Measurements from ENCODE around the gene KLRF1.
A peak's percentile ranks its signal among the peaks of the same experiment; 100 is the strongest.

The KLRF1 gene, protein sequence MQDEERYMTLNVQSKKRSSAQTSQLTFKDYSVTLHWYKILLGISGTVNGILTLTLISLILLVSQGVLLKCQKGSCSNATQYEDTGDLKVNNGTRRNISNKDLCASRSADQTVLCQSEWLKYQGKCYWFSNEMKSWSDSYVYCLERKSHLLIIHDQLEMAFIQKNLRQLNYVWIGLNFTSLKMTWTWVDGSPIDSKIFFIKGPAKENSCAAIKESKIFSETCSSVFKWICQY

DNA sequence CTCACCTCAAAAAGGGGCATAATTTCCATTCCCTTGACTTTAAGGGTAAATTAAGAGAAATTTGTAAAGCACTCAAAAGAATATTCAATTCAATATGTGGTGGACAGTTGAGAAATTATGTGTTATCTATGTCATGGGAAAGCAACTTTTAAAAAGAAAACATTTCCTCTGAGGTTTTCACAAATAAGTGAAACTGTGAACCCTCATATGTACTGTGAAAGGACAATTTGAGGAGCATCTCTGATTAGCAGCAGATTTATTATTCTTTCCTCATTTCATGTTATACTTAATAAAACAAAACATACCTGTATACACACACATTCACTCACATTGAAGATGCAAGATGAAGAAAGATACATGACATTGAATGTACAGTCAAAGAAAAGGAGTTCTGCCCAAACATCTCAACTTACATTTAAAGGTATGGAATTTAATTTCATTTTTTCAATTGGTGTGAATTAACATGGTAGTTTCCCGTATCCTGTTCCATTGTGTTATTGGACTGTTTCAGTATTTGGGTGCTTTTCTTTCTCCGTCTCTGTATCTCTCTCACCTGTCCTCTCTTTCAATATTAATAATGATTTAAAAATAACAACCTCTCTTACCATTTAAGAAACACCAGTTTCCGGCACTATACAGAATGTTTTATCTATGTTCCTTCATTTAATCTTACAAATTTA, at the start of gene KLRF1:
TSS of gene KLRF1 (plus strand) at position 273 of the 680 bp plus-strand sequence. CDS start at position 337, 64 bp downstream.
- no peak for DNase-seq (ENCODE audit: low read depth)

DNA sequence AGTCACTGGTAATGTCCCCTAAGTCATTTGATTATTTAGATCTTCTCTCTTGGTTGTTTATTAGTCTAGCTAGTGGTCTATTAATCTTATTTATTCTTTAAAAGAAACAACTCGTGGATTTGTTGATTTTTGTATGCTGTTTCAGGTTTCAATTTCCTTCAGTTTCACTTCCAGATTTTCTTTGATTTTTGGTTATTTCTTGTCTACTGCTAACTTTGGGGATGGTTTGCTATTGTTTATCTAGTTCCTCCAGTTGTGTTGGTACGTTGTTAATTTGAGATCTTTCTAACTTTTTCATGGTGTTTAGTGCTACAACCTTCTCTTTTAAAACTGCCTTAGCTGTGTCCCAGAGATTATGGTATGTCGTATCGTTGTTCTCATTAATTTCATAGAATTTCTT, 48.1 kb upstream of the KLRF1 start:
- DNase-seq (ENCODE audit: low read depth): no peak

DNA sequence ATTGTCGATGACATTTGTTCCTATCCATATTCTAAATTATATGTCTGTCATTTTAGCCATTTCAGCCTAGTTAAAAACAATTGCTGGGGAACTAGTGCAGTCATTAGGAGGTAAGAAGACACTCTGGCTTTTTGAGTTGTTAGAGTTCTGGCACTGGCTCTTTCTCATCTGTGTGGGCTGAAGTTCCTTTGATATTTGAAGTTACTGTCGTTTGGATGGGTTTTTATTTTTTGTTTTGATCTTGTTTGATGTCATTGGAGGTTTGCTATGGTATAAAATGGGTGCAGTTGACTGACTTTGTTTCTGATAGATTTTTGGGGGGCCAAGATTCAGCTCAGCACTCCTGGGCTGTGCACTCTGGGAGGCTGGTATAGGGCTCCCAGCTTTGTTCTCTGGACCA, 45.9 kb upstream of the KLRF1 start:
- no peak for DNase-seq (ENCODE audit: low read depth)

DNA sequence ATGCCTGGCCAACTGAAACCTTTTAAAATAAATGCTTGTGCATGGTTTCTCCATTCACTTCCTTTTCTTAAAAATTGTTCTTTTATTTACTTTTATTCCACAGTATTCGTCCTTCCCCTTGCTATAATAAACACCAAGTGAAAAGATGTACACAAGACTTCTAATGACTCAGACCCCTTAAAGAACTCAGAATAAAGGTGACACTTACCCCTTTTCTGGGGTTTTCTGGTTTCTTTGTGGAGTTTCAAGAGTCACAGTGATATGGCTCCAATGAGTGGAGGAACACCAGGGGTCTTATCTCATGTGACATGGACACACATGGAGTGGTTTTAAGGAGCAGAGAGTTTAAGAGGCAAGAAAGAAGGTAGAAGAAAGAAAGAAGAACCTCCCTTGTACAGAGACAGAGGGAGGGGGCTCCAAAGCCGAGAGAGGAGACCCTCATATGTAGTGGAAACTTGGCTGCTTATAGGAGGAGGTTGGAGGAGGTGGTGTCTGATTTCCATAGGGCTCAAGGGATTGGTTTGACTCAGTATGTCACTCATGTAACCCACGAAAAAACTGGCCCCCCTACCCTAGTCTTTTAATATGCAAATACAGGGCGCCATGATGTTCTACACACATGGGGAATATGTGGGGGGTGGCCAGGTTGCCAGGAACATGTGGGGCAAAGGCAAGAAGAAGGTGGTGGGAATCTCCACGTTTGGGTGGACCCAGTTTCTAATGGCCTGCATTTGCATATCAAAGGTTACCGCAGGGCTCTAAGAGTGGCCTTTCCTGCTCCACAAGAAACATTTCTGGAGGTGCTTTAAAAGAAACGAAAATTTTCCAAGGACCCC, 44.5 kb upstream of the KLRF1 start:
- no peak for DNase-seq (ENCODE audit: low read depth)

DNA sequence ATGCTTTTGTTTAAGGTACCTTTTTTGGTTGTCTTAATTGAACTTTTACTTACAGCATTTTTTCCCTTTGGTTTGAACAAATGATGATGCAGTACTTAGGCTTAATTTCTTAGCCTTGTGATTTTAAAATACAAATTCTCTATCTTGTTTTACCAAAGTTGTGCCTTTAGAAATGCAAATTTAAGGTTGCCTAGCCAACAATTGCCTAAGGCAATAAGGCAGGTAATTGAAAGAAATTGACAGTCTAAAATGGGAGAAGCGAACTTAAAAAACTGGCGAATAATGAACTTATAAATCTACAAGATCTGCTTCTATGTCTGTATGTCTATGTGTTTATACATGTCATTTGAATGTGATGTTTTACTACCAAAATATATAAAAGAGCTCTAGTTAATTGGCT, 43.0 kb upstream of the KLRF1 start:
- DNase-seq (ENCODE audit: low read depth): no peak

DNA sequence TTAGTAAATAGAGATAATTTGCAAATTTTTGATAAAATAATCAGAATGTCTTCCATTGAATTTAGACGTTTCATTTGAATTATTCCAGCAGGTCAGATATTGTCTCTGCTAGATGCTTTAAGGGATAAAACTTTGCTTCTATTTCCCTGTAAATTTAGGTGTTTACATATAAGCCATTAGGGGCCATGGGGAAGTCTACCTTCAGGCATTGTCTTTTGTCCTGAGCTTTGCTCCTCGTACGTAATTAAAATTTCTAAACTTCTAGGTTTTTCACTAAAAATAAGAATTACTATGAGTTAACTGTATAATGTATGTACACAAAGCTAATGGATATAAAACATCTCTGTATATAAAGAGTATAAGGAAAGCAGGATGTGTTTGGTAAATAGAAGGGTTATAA, 42.5 kb upstream of the KLRF1 start:
- no peak for DNase-seq (ENCODE audit: low read depth)

DNA sequence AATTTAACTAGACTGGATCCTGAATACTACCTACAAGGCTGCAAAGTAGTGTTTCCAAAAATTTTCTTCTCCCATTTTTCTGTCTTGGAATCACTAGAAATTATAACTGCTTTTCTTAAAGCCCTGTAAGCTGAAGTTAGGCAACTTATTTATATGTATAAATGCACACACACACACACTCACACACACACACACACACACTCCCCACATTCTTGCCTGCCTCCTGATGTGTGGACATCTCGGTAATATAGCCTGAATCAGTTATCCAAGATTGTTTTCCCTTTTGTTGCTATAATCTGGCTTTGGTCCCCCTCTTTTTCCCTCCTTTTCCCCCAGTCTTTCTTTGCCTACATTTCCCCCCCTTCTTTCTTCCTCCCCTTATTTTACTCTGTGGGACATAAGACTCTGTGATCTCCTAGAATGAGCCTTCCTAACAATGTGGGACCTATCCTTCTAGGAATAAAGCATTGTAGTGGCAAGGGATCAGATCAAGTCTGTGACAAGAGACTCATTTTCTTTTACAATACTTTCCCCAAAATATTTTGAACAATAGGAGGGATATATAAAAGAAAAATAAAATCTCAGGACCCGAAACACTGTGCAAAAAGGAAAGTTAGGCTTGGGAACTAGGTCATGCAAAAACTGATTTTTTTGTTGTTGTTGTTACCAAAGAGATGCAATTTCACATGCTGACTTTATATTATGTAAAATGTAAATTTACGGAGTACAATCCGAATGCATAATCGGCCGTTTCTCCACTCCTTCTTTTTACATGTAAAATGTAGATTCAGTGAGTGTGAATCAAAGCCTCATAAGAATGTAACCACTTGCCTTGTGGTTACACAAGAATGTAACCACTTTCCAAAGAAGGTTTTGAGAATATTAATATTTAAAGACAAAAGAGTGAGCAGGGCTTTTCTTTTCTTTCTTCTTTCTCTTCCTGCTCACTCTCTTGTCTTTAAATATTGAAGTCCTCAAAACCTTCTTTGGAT, 40.3 kb upstream of the KLRF1 start:
- no peak for DNase-seq (ENCODE audit: low read depth)

DNA sequence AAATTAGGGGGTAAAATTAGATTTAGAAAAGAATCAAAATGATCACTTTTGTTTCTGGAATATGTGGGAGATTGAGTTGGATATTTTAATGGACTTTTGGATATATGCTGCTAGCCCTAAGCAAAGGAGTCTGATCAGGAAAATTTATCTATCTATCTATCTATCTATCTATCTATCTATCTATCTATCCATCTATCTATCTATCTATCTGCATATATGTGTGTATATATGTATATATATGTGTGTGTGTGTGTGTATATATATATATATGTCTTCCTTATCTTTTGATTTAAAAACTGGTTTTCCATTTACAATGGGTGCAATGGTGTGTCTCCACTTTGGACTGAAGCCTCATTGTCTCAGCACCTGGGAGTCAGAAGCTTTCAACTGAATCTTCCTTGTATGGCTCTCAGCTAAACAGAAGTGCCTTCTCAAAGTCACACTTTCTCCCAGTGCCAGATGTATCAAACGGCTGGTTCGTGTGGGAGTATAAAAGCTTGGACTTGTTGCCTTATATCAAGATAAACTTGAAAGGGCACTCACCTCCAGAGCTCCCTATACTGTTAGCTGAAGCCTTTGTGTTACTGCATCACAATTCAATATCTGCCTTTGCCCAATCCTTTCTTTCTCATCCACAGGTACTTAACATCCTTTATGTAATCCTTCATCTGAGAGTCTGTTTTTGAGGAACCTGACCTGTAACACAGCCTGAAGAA, 34.9 kb upstream of the KLRF1 start:
- no peak for DNase-seq (ENCODE audit: low read depth)

DNA sequence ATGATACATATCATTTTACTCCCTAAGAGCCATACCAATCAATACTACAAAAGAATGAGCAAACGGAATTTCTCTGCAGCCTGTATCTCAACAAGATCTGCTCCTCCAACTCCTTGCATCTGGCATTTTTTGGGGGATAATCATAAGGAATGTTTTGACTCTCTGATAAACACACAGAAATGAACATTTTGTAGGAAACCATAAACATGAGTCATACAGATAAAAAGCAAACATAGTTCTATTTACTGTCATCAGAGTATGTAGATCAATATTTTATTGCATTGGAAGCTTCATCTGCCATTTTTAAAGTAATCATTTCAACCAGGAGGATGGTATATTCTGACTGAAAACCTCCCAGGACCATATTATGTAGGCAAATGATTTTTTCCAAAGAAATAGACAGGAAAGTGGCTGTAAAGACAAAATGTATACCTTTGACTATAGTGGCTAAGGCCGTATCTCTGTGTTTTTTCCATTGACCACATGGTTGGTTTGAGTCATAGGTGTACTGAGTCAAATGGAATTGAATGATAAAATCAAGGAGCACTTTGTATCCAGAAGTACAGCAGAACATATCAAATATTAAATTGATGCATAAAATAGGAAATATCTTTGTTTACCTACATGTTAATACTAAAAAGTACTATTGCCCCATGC, 34.2 kb upstream of the KLRF1 start:
- no peak for DNase-seq (ENCODE audit: low read depth)

DNA sequence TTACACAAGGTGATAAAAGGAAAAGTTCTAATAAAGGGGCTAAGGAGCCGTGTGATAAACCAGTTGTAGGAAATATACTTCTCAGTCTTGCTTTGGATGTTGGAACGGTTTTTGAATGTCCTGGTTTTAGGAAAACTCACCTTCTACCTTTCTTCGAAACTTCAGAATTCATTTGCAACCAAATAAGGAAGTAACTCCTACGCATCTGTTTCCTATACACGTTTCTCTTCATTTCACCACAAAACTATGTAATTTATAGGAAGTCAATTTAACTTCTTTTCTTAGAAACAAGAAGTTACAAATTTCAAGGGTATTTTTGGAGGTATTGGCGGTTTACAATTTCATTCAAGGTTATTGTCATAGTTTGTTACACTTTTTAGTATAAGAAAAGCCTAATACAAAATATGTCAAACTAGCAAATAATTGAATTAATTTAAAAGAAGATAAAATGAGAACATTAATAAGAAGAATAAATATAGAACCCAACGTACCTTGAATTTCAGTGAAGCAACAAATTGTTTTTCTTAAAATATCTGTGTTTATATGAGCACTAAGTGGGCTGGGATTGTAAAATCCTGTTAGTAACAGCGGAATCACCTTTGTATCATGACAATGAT, 33.4 kb upstream of the KLRF1 start:
- no peak for DNase-seq (ENCODE audit: low read depth)

DNA sequence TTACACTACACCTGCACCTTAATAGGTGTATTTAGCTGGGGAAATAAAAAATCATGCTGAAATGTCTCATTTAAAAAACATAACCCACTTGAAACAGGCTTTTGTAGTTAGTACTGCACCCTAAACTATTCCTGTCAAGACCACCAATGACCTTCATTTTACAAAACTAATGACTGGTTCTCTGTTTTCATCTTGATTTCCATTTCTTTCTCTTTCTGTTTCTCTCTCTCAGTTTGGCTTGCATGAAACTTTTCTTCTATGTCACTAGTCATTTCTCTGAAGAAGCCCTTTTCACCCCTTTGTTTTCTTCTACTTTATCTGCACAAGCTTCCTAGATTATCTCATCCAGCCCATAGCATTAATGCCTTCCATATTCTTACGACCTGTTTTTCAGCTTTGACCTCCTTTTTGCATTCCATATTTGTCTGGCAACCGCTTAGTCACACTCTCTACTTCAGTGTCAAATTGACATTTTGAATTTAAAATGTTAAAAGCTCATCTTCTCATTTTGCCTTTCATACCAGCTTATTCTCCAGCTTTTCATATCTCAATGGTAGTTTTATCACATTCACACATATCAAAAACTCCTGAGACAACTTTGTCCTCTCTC, 32.7 kb upstream of the KLRF1 start:
- DNase-seq (ENCODE audit: low read depth): no peak

DNA sequence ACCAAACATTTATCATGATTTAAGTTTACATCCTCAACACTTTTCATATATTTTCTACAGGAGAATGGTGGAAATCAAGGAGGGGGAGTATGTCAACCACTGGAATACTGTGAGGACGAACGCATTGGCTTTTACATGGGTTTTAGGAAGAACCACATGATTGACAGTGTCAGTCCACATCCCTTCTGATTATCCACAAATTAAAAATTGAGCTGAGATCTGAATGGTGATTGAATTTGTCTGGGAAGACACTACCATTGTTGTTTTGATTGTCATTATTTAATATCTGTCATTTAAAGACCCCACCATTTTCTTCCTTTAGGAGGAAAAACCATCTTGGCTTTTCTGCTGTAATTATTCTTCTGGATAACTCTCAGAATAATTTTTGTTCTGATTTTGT, 31.3 kb upstream of the KLRF1 start:
- no peak for DNase-seq (ENCODE audit: low read depth)

DNA sequence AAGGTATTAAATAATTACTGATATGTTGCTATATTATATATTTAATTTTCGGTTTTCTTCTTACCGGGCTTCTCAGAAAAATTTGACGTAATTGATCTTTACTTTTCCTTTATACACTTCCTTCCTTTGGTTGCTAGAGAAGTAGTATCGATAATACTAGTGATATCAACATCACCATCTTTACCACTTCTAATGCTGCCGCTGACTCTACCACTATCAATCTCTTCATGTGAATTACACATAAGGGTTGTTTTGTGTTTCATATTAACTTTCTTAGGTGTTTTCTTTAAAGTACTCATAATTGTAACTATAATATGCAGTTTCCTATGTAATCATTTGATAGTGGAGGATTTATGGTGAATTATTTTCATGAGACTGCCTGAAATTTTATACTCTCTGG, 30.9 kb upstream of the KLRF1 start:
- no peak for DNase-seq (ENCODE audit: low read depth)

DNA sequence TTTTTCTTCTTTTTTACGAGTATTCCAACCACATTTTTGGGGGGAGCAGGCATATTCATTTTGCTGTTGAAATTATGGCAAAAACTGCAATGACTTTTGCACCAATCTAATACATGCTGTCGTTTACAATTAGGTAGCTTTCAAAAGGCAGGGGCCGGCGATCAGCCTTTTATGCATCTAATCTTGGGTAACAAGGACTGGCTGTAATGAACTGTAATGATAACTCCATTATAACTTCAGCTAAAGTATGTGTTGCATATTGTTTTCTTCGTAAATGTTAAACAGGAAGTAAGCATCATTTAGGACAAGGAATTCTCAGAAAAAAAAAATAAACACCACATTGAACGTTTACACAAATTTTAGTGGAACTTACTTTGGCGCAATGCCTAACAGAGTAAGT, 30.3 kb upstream of the KLRF1 start:
- DNase-seq (ENCODE audit: low read depth): no peak

DNA sequence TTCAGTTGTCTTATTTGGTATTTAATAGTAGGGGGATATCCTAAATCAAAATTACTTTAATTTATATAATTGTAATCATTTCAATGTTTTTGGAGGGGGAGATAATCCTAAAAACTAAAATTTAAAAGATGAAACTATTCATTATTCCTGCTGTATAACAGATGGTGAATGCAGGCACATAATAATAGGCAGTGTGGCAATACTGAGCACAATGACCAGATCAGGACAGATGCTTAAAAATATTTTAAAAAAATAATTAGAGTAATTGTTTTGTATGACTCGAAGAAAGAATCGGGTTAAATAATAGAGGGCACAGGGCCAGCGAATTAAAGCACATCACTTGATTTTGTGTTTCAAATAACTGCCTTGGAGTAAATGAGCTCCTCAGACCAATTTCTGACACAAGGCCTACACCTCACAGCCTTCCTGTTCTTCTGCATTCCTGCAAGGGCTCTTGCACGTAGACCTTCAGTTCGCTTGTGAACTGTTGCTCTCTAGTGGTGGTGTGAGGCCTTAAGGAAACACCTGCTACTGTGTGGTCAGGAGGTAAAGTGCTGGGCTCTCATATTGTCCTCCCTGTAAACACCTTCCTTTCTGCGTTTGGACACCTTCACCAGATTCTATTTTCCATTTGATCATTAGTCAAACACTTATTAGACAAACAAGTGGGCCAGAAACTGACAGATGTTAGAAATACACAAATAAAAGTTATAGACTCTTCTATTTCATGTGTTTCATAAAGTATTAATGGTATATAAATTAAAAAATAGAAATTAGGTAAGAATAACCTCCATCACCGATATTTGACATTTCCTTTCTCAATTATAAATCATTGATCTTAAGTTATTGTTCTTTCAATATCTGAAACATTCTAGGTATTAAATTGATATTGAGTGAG, 29.3 kb upstream of the KLRF1 start:
- peak; percentile 45 for DNase-seq (ENCODE audit: low read depth)

DNA sequence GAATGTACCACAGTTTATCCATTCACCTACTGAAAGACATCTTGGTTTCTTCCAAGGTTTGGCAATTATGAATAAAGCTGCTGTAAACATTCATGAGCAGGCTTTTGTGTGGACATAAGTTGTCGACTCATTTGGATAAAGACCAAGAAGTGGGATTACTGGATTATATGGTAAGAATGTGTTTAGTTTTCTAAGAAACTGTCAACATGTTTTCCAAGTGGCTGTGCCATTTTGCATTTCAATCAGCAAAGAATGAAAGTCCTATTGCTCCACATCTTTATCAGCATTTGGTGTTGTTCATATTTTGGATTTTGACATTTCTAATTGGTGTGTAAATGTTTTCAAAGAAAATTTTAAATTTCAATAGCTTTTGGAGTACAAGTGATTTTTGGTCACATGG, 27.3 kb upstream of the KLRF1 start:
- DNase-seq (ENCODE audit: low read depth): no peak

DNA sequence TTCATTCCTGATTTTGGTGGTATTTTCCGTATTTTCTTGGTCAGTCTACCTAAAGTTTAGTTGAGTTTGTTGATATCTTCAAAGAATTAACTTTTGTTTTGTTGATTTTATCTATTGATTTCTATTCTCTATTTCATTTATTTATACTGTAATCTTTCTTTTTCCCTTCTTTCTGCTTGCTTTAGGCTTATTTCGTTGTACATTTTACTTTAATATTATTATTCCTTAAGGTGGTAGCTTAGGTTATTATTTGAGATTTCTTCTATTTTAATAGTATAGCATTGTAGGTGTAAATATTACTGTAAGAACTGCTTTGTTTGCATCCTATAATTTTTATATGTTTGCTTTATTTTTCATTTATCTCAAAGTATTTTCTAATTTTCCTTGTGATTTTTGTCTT, 21.4 kb upstream of the KLRF1 start:
- no peak for DNase-seq (ENCODE audit: low read depth)

DNA sequence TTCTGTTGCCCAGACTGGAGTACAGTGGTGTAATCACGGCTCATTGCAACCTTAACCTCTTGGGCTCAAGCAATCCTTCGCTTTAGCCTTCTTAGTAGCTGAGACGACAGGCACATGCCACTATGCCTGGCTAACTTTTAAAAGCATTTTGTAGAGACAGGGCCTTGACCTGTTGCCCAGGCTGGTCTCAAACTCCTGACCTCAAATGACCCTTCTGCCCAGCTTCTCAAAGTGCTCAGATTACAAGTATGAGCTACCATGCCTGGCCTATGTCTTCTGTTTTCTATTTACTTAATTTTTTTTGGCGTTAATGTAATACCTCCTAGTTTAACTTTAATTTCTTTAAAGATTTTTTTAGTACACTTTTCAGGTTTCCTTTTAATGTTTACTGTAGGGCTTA, 20.6 kb upstream of the KLRF1 start:
- no peak for DNase-seq (ENCODE audit: low read depth)

DNA sequence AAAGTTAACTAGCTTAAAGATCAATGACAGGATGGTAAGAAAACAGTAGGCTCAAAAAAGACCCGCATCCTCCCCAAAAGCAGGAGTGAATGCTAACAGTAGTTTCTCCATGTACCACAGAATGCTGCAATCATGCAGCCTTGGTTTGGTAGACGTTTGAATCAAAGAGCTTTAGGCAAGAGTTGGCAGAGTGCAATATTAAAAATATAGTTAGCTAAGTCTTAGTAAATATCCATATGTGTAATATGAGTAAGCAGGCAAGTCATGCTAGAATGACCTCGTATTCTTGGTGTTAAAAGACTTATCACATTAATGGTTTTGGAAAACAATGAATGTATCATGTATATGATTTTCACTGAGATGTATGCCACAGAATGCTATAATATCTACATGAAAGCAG, 18.8 kb upstream of the KLRF1 start:
- no peak for DNase-seq (ENCODE audit: low read depth)

Data from activated T-helper 9 cell treated with anti-CD3 and anti-CD28 coated beads, Interleukin-2, amount 50 U/mL, for 16 hours (primary cell).